ENCODE results near the gene AUP1.

DNA sequence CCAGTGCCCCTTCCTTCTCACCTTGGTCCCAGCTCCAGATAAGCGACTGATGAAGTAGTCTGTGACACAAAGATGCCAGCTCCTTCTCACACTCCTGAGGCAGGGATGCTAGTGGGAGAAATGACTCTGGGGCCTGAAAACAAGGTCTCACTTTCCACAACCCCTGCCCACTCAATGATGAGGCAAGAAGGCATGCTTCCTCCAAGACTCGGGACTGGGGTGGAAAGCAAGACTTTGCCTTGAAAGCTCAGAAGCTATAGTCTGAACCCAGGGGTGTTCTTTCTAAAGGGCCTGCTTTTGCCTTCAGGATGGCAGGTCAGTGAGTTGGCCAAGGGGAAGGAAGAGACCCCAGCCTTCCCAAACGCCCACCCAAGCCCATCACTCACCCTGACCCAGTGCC is 48.1 kb downstream of the AUP1 start:
- TF ChIP-seq POLR2A (IDR thresholded peaks at IDR 0.05; ENCODE audit: low read depth, low read length) = no peak
- TF ChIP-seq, protein P1, sequence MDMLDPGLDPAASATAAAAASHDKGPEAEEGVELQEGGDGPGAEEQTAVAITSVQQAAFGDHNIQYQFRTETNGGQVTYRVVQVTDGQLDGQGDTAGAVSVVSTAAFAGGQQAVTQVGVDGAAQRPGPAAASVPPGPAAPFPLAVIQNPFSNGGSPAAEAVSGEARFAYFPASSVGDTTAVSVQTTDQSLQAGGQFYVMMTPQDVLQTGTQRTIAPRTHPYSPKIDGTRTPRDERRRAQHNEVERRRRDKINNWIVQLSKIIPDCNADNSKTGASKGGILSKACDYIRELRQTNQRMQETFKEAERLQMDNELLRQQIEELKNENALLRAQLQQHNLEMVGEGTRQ (IDR thresholded peaks at IDR 0.05; ENCODE audit: low read depth, low read length) = no peak
- no peak for TF ChIP-seq MAZ (IDR thresholded peaks at IDR 0.05; ENCODE audit: borderline replicate concordance, low read depth, low read length)

All from IMR-90 (cell line).